IPS DF 4.7 (cell line): ENCODE data around the gene UBR1.
"Not testable (repeated sequence)": the region's sequence is repeated elsewhere in the genome, so short reads cannot be mapped to it uniquely, and the experiment has no call there.

ENCODE experiments used
- DNase-seq: peaks from one replicate; pipeline ENCODE4 v3.0.0-alpha.2; 2013; ENCODE audit warnings: low spot score; ENCODE audit errors: extremely low read depth

UBR1 gene

GRCh38 chr15:43056696-43057095 lies 49.1 kb downstream of the UBR1 start:
- no peak for DNase-seq

DNA sequence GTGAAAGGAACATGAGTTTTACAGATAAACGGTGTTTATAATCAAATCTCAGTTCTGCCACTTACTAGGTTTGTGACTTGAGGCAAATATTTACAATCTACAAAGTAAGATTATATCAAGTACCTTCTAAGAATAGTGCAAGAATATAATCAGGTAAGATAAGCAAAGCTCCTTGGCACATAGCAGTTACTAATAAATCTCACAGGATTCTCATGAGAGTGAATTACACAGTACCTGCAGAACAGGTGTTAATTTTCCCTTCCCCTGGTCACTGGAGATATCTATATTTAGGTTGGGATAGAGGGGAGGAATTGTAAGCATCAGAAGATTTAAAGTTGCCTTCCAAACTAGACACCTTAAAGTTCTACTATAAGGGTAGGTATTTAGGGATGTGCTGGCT lies 53.0 kb downstream of the UBR1 start:
- DNase-seq = no peak

DNA sequence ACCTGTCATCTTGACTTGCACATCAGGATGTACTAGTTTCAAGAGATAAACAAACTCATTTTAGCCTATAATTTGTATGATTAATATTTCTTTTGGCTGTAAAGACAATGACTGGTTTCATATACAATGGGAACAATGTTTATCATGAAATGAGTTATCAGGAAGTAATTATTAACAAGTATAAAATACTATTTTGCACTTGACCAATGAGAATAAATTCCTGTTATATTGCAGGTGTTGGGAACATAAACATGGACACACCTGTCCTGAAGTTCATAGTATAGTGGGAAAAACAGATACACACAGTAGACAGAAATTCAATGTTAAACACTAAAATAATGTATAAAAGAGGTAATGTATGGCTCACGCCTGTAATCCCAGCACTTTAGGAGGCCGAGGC lies 56.9 kb downstream of the UBR1 start:
- DNase-seq = no peak

DNA sequence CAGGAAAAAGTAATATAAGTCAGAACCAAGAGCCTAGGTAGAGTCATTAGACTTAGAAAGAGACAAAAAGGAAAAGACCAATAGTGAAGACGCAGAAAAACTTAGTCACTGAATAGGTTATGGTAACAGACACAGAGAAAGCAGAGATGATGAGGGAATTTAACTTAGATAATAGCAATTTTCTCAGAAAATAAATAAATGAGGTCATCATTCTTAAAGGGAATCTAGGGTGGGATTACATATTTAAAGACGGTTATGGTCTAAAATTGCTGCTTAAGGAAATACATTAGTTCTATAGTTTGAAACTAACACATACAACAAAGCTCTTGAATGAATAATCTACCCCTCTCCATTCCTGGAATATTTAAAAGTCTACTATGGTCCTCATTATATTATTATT lies 59.4 kb downstream of the UBR1 start:
- no peak for DNase-seq

GRCh38 chr15:43042885-43043284 lies 63.0 kb downstream of the UBR1 start:
- no peak for DNase-seq

DNA sequence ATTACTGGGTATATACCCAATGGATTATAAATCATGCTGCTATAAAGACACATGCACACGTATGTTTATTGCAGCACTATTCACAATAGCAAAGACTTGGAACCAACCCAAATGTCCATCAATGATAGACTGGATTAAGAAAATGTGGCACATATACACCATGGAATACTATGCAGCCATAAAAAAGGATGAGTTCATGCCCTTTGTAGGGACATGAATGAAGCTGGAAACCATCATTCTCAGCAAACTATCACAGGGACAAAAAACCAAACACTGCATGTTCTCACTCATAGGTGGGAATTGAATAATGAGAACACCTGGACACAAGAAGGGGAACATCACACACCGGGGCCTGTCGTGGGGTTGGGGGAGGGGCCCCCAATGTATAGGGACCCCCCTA lies 64.8 kb downstream of the UBR1 start:
- not testable (repeated sequence) for DNase-seq

DNA sequence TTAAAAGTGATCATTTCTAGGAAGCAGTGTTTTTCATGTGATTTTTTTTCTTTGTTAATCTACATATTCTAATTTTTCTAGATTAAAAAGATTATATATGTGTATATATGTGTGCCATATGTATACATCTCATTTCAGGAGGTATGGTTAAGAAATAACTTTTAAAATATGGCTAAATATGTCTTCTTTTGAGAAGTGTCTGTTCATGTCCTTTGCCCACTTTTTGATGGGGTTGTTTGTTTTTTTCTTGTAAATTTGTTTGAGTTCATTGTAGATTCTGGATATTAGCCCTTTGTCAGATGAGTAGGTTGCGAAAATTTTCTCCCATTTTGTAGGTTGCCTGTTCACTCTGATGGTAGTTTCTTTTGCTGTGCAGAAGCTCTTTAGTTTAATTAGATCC lies 70.6 kb downstream of the UBR1 start:
- DNase-seq = not testable (repeated sequence)

DNA sequence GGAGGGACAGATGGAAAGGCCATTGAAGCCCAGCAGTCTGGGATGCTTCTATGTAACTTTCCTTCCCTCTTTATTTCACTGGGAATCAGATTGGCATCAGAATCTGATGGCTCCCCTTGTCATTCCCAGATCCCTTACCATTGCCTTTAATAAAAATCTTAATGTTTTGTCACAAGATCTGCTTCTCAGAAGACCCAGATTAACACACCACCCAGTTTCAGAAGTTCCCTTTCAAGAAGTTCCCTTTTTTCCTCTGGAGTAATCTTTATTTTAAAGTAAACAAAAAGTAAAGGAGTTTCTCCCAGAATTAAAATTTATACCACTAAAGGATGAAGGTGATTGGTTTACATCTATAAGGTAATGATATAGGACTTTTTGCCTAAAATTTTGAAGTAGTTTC lies 76.4 kb downstream of the UBR1 start:
- no peak for DNase-seq

DNA sequence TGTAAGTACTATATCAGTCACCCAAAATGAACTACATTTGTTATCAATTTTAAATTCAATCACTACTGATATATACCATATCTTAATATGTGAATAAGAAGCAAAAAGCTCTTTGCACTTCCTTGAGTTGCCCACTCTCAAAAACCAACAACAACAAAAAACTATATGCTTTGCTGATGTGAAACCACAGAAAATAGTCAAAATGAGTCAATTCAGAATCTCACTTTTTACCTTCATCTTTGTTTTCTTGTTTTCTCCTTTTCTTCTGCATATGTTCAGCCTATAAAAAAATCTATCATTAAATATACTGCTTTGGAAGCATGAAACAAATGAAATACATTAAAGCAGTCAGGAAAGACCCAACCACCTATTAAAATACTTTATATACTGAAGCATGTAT lies 80.7 kb downstream of the UBR1 start:
- no peak for DNase-seq

DNA sequence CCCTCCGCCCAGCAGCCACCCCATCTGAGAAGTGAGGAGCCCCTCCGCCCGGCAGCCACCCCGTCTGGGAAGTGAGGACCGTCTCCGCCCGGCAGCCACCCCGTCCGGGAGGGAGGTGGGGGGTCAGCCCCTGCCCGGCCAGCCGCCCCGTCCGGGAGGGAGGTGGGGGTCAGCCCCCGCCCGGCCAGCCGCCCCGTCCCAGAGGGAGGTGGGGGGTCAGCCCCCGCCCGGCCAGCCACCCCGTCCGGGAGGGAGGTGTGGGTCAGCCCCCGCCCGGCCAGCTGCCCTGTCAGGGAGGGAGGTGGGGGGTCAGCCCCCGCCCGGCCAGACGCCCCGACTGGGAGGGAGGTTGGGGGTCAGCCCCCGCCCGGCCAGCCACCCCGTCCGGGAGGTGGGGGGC lies 91.2 kb downstream of the UBR1 start:
- not testable (repeated sequence) for DNase-seq

- DNase-seq = no peak
These were observed 96.6 kb downstream of the UBR1 start for GRCh38 chr15:43009206-43009605.

DNA sequence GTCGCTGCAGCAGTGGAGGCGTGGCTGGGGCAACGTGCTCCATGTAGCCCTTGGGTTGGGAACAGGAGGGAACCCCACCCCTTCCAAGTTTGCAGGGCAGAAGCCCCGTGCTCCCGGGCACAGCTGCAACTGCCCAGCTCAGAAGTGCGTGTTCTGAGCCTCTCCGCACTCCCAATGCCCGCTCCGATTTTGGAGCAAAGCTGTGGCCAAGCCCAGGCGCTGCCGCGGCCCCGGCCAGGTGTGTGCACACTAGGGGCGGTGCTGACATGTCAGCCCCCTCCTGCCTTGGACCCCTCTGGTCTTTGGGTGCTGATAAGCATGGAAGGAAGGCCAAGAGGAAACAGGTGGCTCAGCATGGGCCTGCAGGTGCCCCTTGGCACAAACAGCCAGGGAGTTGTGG lies 97.7 kb downstream of the UBR1 start:
- no peak for DNase-seq

- DNase-seq = no peak
These were observed 98.3 kb downstream of the UBR1 start for GRCh38 chr15:43007551-43007950.

DNA sequence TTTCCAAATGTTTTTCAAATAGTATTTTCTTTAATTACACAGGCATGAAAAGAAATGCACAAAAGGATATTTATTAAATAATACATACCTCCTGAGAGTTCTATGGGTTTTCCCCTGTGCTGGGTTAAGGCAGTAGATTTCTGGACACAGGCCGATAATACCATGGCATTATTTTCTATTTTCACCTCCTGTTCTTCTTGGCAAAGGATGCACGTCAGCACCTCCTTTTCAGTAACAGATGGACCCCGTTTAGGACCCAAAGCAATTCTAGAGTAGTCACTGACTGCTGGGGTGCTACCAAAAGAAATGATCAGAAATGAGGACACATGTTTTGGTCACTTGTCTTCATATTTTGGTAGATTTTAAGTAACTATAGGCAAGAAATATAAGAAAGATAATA lies 98.8 kb downstream of the UBR1 start:
- no peak for DNase-seq

DNA sequence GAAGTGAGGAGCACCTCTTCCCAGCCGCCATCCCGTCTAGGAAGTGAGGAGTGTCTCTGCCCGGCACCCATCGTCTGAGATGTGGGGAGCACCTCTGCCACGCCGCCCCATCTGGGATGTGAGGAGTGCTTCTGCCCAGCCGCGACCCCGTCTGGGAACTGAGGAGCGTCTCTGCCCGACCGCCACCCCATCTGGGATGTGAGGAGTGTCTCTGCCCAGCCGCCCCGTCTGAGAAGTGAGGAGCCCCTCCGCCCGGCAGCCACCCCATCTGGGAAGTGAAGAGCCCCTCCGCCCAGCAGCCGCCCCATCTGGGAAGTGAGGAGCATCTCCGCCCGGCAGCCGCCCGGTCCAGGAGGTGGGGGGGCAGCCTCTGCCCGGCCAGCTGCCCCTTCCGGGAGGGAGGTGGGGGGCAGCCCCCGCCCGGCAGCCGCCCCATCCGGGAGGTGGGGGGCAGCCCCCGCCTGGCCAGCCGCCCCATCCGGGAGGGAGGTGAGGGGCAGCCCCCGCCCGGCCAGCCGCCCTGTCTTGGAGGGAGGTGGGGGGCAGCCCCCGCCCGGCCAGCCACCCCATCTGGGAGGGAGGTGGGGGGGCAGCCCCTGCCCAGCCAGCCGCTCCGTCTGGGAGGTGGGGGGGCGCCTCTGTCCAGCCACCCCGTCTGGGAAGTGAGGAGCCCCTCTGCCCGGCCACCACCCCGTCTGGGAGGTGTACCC lies 100.8 kb downstream of the UBR1 start:
- DNase-seq = not testable (repeated sequence)

DNA sequence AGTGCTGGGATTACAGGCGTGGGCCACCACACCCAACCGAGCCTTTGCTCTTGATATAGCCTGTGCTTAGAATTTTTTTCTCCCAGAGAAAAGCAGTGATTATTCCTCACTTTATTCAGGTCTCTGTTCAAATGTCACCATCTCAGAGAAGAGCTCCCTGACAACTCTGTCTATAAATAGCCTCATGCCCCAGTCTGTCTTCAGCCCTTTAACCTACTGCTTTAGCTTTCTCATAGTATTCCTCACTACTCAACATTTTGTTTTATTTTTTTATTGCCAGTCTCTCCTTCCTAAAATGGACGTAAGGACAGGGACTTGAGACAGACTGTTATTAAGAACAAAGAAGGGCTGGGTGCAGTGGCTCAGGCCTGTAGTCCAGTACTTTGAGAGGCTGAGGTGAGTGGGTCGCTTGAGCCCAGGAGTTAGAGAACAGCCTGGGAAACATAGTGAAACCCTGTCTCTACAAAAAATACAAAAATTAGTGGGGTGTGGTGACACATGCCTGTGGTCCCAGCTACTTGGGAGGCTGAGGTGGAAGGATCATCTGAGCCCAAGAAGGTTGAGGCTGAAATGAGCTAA lies 106.5 kb downstream of the UBR1 start:
- DNase-seq = no peak

- DNase-seq = no peak
These were observed 109.0 kb downstream of the UBR1 start for GRCh38 chr15:42996871-42997270.

DNA sequence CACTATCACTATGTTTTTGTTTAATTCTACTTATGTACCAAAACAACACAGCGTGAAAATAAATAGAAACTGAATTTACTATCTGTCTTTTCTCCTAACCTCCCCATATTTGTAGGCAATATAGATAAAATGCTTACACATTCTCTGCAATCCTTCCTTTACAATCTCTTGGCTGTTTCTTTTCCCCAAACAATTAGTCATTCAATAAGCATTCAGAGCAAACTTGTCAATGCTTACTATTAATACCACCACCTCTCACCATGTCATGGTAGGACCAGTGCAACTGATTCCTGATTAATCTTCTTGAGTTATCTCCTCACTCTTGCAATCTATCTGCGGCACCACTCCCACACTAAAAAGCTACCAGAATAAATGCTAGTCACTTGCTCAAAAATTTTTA lies 111.3 kb downstream of the UBR1 start:
- DNase-seq = no peak

DNA sequence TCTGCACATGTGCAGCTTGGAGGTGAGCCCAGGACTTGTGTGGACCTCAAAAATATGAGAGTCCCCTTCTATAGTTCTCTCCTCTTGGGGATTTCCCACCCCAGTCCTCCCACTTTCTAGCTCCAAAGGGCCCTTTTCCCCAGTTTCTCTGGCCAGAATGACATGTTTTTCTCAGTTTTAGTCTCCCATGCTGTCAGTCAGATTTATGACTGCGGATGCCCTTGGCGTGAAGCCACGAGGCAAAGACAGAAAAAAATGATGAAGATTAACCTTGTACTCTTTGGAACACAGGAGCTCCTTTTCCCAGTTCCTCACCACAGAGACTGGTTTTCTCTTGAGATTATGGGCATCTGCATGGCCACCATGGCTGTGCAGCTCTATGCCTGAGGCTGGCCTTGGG lies 113.2 kb downstream of the UBR1 start:
- DNase-seq = no peak

DNA sequence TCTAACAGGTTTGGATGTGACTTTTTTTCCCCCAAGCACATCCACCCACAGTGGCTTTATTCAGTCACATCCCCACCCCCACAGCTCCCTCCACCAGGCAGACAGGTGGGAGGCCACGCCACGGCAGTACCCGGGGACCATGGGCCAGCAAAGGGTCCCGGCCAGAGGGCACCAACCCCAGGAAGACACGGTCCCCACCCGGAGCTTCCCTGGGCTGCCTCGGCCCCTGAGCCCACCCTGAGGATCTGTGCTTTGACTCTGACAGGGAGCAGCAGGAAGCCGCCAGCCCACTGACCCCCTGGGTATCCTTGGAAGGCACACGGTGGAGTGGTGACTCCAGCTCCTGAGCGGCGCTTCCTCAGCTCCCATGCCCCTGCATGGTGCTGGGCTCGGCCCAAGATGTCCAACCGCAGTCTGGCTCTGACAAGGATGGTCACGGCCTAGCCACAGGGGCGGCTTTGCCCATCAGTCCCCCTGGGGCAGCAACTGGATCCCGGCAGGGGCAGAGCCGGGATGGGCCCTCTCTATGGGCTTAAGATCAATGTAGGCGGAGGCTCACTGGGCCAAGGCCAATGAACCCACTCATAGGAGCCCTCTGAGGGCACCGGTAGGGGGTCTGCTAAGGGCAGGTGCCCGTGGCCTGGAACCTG lies 119.0 kb downstream of the UBR1 start:
- DNase-seq = no peak

DNA sequence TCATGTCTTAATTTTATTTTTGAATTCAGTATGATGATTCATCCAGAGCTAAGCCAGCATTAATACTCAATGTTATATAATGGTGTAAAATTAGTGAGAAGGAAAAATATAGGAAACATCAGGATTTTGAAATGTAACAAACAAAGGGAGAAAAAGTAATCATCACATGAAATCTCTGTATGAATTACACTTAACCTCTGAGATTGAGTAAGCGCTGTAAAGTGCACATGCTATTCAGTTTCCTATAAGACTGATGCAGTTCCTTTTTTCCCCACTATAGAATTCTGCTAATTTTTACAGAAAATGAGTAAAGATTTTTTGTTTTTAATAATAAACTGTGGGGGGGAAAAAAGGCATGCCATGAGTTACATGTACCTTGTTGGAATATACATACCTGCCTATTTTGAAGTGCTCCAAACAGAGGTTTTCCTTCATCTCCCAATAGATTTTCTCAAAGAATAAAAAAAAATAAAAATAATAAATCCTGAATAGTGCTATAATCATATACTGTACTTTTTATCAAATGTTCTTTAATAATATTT lies 121.3 kb downstream of the UBR1 start:
- DNase-seq = no peak

GRCh38 chr15:42979113-42979512 lies 126.7 kb downstream of the UBR1 start:
- DNase-seq = not testable (repeated sequence)
